Mesodermal cell (in vitro differentiated cells): ENCODE results near the gene THBS2.

Experiments
- H3K27ac ChIP-seq: 2 replicates; pipeline ENCODE4 v1.7.0; 2013; ENCODE audit warnings: mild to moderate bottlenecking, low read depth, low read length, moderate library complexity; ENCODE audit not compliant: severe bottlenecking
- H3K36me3 ChIP-seq: 2 replicates; pipeline ENCODE4 v1.7.1; 2013; ENCODE audit warnings: mild to moderate bottlenecking, low read length, moderate library complexity; ENCODE audit not compliant: control insufficient read depth, insufficient read depth
- H3K4me1 ChIP-seq: one replicate; pipeline ENCODE4 v1.7.1; 2013; ENCODE audit warnings: mild to moderate bottlenecking, low read length; ENCODE audit not compliant: insufficient read depth, control insufficient read depth, poor library complexity, severe bottlenecking
- H3K4me3 ChIP-seq: 2 replicates; pipeline ENCODE4 v1.7.0; 2013; ENCODE audit warnings: low read length, control low read depth, mild to moderate bottlenecking; ENCODE audit not compliant: insufficient read depth, poor library complexity, severe bottlenecking; ENCODE audit errors: extremely low read depth
- H3K9me3 ChIP-seq: 2 replicates; pipeline ENCODE4 v1.7.1; 2013; ENCODE audit warnings: mild to moderate bottlenecking, low read length, moderate library complexity; ENCODE audit not compliant: control insufficient read depth
- WGBS, 2 experiments: methylation state at CpG; one replicate each; pipeline ENCODE4 v1.1.5; 2013; ENCODE audit warnings: missing lambda C conversion rate in 2 of 2; ENCODE audit not compliant: insufficient coverage in 2 of 2; 5-methylcytosine and 5-hydroxymethylcytosine counted together

THBS2 gene

DNA sequence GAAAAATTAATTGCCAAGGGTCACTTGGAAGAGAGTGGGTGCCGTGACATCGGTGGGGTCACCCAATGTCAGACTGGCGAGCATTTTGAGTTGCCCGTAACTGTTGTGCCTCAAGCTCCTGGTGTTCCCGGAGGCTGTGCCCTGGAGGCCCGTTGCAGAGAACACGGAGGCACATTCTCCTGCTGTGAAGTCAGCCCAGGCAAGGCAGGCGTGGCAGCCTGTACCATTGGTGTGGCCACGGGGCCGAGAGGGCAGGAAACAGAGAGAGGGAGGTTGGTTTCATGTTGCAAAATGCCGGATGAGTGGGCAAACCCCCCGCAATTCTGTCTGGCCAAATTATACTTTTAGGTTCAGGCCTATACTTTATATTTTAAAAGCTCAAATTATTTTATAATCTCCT lies 81.2 kb downstream of the THBS2 start:
- WGBS, 2 experiments: 79 to 80% methylated on average over 9 to 11 of the region's 12 CpGs
- Histone ChIP-seq H3K27ac (no peak overlapping the region), H3K9me3 (no peaks in the 10 kb centered on the region), H3K4me1 (peaks cover 17% of the 10 kb centered on the region), H3K36me3 (no peaks in the 10 kb centered on the region), H3K4me3 (no peak overlapping the region)

DNA sequence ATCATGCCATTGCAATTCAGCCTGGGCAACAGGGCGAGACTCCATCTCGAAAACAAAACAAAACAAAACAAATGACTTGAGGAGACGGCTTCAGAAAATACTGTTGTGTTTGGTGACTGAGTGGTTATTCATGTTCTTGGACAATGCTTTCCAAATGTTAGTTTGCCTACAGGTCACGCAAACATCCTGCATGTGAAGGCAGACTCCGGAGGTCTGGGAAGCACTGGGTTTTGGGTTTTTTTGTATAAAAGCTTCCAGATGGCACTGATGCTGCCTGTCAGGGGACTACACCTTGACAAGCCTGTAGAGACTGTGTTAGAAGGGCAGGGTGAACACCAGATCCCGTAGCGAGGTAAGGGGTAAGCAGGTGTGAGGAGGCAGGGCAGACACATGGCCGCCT lies 81.7 kb downstream of the THBS2 start:
- no peak overlapping the region for H3K27ac ChIP-seq
- H3K4me3 ChIP-seq: no peak overlapping the region
- H3K36me3 ChIP-seq: no peaks in the 10 kb centered on the region
- 88 to 95% methylated on average over 5 to 6 of the region's 8 CpGs for WGBS, 2 experiments
- H3K9me3 ChIP-seq: no peaks in the 10 kb centered on the region
- H3K4me1 ChIP-seq: peaks cover 21% of the 10 kb centered on the region

DNA sequence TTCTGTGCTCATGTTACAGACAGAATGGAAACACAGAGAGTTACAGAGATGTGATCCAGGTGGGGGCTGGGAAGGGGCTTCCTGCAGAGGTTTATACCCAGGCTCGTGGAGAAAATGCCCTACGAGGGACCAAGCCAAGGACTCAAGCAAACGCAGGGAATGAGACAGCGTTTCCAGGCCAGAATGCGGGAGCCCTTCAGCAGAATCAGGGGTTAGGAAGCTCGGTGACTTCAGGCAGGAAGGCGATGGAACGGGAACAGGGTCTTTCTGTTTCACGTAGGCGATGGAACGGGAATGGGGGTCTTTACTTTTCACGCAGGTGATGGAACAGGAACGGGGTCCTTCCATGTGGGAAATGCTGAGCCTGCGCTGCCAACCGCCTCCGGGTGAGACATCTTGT lies 82.6 kb downstream of the THBS2 start:
- Histone ChIP-seq H3K9me3 (no peaks in the 10 kb centered on the region), H3K36me3 (no peaks in the 10 kb centered on the region), H3K4me3 (no peak overlapping the region), H3K27ac (no peak overlapping the region), H3K4me1 (peaks cover 29% of the 10 kb centered on the region)
- WGBS, 2 experiments: 93 to 95% methylated on average over 14 to 16 of the region's 16 CpGs

DNA sequence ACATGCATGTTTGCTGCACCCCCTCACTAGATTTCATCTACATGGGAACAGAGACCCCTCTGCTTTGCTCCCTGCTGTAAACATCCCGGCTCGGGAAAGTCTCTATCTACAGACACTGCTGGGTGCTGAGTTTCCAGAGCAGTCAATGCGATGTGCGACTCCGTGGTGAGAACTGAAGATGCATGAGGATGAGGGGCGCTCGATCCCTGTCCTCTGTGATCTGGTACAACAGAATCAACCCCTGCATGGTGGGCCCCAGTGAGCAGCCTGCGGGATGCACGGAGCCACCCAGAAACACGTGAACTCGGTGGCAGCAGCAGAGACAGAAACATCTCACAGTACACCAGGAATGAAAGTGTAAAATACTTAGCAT lies 83.1 kb downstream of the THBS2 start:
- H3K36me3 ChIP-seq: no peaks in the 10 kb centered on the region
- peaks cover 29% of the 10 kb centered on the region for H3K4me1 ChIP-seq
- H3K27ac ChIP-seq: no peak overlapping the region
- no peak overlapping the region for H3K4me3 ChIP-seq
- H3K9me3 ChIP-seq: no peaks in the 10 kb centered on the region
- WGBS, 2 experiments: 91 to 94% methylated on average over 8 to 10 of the region's 11 CpGs

- no peak overlapping the region for H3K4me3 ChIP-seq
- H3K36me3 ChIP-seq: no peaks in the 10 kb centered on the region
- H3K27ac ChIP-seq: no peak overlapping the region
- WGBS, 2 experiments: 90 to 93% methylated on average over 13 to 15 of the region's 16 CpGs
- peaks cover 29% of the 10 kb centered on the region for H3K4me1 ChIP-seq
- no peaks in the 10 kb centered on the region for H3K9me3 ChIP-seq
Measured at GRCh38 chr6:169169941-169170582, 83.6 kb downstream of the THBS2 start.

DNA sequence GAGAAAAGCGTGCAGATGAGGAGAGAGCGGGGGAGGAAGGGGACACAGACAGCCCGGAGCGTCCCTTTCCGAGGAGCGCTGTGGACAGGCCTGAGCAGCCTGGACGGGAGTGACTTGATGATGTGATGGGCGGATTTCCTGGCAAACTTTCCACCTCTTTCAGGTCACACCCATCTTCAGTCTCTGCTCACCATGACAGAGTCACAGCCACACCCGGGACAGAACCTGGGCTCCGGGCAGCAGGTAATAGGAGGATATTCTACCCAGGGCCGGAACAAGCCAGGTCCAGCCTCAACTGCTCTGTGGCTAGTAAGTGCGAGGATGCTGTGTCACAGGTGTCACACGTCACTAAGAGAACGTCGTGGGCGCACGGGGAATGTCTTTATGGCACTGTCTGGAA lies 84.3 kb downstream of the THBS2 start:
- H3K4me1 ChIP-seq: peaks cover 29% of the 10 kb centered on the region
- no peaks in the 10 kb centered on the region for H3K36me3 ChIP-seq
- no peak overlapping the region for H3K27ac ChIP-seq
- no peaks in the 10 kb centered on the region for H3K9me3 ChIP-seq
- H3K4me3 ChIP-seq: no peak overlapping the region
- 80 to 96% methylated on average over 12 of the region's 17 CpGs for WGBS, 2 experiments

DNA sequence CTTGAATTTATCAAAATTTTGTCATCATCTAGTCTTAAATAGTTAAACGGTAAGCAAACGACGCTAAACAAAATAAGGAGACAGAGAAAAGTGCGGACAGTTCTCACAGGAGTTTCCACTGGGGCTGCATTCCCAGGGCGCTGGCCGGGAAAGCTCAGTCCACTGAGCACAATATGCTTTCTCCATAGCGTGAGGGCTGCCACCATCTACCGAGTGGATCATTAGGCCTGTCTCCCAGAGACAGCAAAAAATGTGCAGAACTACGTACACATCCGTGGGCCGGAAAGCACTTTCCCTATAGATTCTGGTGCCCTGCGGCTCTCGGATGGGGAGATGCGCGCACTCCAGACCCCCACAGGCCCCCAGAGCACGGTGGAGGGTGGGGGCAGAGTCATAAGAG lies 84.9 kb downstream of the THBS2 start:
- Histone ChIP-seq H3K27ac (peak overlapping the region; percentile 49), H3K9me3 (no peaks in the 10 kb centered on the region), H3K4me1 (peaks cover 29% of the 10 kb centered on the region), H3K36me3 (no peaks in the 10 kb centered on the region), H3K4me3 (no peak overlapping the region)
- 90 to 99% methylated on average over 10 to 14 of the region's 16 CpGs for WGBS, 2 experiments

GRCh38 chr6:169168302-169168630 lies 85.4 kb downstream of the THBS2 start:
- Histone ChIP-seq H3K36me3 (no peaks in the 10 kb centered on the region), H3K4me3 (no peak overlapping the region), H3K27ac (peak overlapping the region; percentile 49), H3K9me3 (no peaks in the 10 kb centered on the region), H3K4me1 (peaks cover 29% of the 10 kb centered on the region)
- 97 to 99% methylated on average over 14 to 15 of the region's 15 CpGs for WGBS, 2 experiments

DNA sequence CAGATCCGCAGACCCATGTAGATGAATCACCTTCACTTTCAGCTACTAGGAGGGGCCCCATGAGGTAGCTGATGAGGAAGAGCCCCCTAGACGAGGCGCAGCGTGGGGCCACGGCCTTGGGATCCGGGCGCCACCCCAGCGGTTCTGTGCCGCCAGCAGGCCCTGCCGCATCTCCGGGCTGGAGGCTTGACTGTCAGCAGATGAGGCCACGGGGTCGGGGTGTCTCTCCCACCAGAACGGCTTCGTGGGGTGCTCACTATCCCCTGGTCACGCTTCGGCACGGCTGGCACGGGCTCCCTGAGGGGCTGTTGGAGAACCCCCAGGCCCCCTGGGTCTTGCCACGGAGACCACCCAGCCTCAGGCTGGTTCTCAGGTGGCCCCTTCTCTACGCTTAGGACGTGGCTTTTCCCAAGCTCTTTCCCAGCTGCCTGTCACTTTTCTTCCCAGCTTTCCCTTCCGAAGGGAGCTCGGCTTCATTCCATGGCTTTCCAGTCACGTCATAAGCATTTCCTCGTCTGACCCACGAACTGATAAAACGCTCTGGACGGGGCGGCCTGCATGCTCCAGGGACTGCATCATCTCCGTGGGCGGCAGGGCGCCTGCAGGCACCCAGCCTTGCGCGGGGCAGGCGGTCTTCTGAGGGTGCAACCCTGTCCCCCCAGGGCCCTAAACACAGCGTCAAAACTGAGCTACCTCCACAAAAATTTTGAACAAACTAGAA lies 85.9 kb downstream of the THBS2 start:
- 87 to 89% methylated on average over 25 to 27 of the region's 37 CpGs for WGBS, 2 experiments
- peaks cover 34% of the 10 kb centered on the region for H3K4me1 ChIP-seq
- H3K27ac ChIP-seq: peak overlapping the region; percentile 76
- H3K9me3 ChIP-seq: no peaks in the 10 kb centered on the region
- no peaks in the 10 kb centered on the region for H3K36me3 ChIP-seq
- H3K4me3 ChIP-seq: no peak overlapping the region

DNA sequence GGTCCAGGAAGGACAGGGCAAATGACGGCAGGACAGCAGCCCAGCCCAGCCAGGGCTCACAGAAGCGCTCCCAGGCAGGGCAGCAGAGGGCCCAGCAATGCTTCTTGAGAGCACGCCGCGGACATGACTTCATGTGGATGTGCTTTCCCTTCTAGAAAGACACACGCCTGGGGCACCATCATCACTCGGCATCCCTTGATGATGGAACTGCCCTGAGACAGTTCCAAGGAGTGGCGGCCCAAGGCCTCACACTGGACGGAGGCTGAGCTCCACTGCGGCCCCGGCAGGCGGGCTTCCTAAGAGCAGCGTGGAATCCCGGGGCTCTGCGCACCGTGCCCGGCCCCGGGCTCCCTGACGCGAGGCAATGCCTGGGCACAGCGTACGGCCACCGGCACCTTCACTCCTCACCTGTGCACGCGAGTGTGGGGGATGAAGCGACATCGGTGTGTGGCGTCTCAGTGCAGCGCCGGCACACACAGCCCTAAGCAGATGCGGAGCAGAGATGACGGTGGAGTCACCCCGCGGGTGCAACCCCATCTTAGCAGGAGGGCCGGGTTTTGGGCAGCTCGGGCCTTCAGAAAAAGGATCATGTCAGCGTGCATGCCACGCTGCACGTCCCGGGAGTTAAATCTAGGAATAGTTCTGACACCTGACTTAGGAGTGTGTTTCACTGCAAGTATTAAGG lies 86.6 kb downstream of the THBS2 start:
- Histone ChIP-seq H3K9me3 (no peaks in the 10 kb centered on the region), H3K27ac (peak overlapping the region; percentile 76), H3K4me3 (no peak overlapping the region), H3K36me3 (no peaks in the 10 kb centered on the region), H3K4me1 (peaks cover 35% of the 10 kb centered on the region)
- WGBS, 2 experiments: 94 to 96% methylated on average over 34 to 38 of the region's 40 CpGs
